ENCODE results near the gene LRFN5. TPM values are rescaled to one million over a fixed set of nuclear protein-coding genes. Genes with fewer than 3 reads are reported as not detected.
A peak's percentile ranks its signal among the peaks of the same experiment; 100 is the strongest.

The LRFN5 gene
- polyA plus RNA-seq, 3 donors: not detected

DNA sequence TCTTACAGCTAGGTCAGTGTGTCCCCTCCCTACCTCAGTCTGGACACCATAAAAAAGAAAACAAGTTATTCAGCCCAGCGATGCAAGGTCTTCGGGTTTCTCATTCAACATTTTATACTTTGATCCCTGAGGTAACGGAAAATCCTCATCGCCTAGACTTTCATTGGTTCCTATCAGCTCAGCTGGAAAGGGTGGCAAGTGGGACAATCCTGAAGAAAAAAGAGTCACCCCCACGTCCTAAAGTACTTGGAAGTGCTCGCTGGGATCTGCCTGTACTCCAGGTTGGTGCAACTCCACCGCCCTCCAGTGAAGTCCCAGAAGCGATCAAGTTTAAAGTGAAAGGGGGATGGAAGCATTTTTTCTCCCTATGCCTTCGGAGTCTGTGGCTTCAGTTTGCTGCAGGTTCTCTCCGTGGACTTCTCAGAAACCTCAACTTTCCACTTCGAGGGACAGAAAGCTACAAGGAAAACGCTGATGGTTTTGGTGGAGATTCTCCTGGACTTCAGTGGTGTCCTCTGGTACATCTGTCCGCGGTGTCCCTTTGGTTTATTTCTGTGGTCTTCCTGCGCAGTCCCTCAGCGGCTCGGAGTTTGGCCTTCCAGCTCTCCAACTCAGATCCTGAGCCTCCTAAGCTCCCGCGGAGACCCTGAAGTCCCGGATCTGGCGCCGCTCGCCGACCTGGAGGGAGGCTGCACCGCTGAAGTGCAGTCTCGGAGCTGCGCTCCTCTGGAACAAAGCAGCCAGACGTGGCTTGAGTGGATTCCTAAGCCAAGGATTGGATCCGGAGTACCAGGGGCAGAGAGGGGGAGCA lies 1.8 kb upstream of the LRFN5 start:
- Mint-ChIP-seq H3K4me1 (peaks cover 11% of the 10 kb centered on the region), H3K36me3 (no peaks in the 10 kb centered on the region), H3K9me3 (peaks cover 0 to 18% (median 0%) of the 10 kb centered on the region in 7 donors), H3K27ac (no peak overlapping the region), H3K4me3 (peak overlapping the region in 1 of 2 donors; percentile 81), H3K27me3 (ENCODE audit: low read depth in 3 of 3) (peaks cover 55 to 68% (median 64%) of the 10 kb centered on the region in 3 donors)
- H3K9me3 ChIP-seq (replicated peaks in 1 of 2; ENCODE audit: control insufficient read depth in 1 of 2, insufficient read depth in 1 of 2, low read length in 2 of 2): peaks cover 0 to 40% of the 10 kb centered on the region in 2 donors
- no peak overlapping the region for H2AFZ ChIP-seq (ENCODE audit: insufficient read depth, low read depth, low read length, poor library complexity, severe bottlenecking)
- H3K4me2 ChIP-seq (replicated peaks; ENCODE audit: extremely low read depth, low read length, poor library complexity, severe bottlenecking): no peak overlapping the region
- H3K27ac ChIP-seq (ENCODE audit: low read depth in 1 of 2, low read length in 2 of 2): no peak overlapping the region
- TF ChIP-seq, protein P1, sequence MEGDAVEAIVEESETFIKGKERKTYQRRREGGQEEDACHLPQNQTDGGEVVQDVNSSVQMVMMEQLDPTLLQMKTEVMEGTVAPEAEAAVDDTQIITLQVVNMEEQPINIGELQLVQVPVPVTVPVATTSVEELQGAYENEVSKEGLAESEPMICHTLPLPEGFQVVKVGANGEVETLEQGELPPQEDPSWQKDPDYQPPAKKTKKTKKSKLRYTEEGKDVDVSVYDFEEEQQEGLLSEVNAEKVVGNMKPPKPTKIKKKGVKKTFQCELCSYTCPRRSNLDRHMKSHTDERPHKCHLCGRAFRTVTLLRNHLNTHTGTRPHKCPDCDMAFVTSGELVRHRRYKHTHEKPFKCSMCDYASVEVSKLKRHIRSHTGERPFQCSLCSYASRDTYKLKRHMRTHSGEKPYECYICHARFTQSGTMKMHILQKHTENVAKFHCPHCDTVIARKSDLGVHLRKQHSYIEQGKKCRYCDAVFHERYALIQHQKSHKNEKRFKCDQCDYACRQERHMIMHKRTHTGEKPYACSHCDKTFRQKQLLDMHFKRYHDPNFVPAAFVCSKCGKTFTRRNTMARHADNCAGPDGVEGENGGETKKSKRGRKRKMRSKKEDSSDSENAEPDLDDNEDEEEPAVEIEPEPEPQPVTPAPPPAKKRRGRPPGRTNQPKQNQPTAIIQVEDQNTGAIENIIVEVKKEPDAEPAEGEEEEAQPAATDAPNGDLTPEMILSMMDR (IDR thresholded peaks at IDR 0.05): no peak
- intact Hi-C loops (cut with micrococcal nuclease): no loop called here
- DNase-seq: no peak
- no peaks in the 10 kb centered on the region for H4K20me1 ChIP-seq (ENCODE audit: insufficient read depth, low read length)
- no peaks in the 10 kb centered on the region for H3K4me1 ChIP-seq (ENCODE audit: control insufficient read depth in 1 of 2, insufficient read depth in 2 of 2, low read length in 2 of 2)
- no peak overlapping the region for H3K4me3 ChIP-seq (replicated peaks in 1 of 3; ENCODE audit: low read depth in 2 of 3, low read length in 3 of 3)
- no peaks in the 10 kb centered on the region for H3K36me3 ChIP-seq (replicated peaks in 1 of 2; ENCODE audit: control insufficient read depth in 1 of 2, insufficient read depth in 2 of 2, low read length in 2 of 2)
- H3K9ac ChIP-seq (ENCODE audit: insufficient read depth, low read length, poor library complexity, severe bottlenecking): no peak overlapping the region
- H3K27me3 ChIP-seq (ENCODE audit: control insufficient read depth in 2 of 2, insufficient read depth in 2 of 2, low read length in 2 of 2): peaks cover 59 to 74% of the 10 kb centered on the region in 2 donors
- no peaks in the 10 kb centered on the region for H3K79me2 ChIP-seq (ENCODE audit: insufficient read depth, low read length)
- WGBS (ENCODE audit: insufficient coverage): 5% methylated on average over 19 of the region's 29 CpGs

- intact Hi-C loops (cut with micrococcal nuclease): no loop called here
- H4K20me1 ChIP-seq (ENCODE audit: insufficient read depth, low read length): no peaks in the 10 kb centered on the region
- no peaks in the 10 kb centered on the region for H3K36me3 Mint-ChIP-seq
- TF ChIP-seq, protein P1 (IDR thresholded peaks at IDR 0.05): no peak
- H3K4me3 Mint-ChIP-seq: peak overlapping the region in 1 of 2 donors; percentile 81
- H3K27ac Mint-ChIP-seq: no peak overlapping the region
- H3K79me2 ChIP-seq (ENCODE audit: insufficient read depth, low read length): no peaks in the 10 kb centered on the region
- H3K27ac ChIP-seq (ENCODE audit: low read depth in 1 of 2, low read length in 2 of 2): no peak overlapping the region
- H3K9me3 ChIP-seq (replicated peaks in 1 of 2; ENCODE audit: control insufficient read depth in 1 of 2, insufficient read depth in 1 of 2, low read length in 2 of 2): peaks cover 0 to 40% of the 10 kb centered on the region in 2 donors
- no peak overlapping the region for H3K9ac ChIP-seq (ENCODE audit: insufficient read depth, low read length, poor library complexity, severe bottlenecking)
- H3K4me1 ChIP-seq (ENCODE audit: control insufficient read depth in 1 of 2, insufficient read depth in 2 of 2, low read length in 2 of 2): no peaks in the 10 kb centered on the region
- H3K27me3 Mint-ChIP-seq (ENCODE audit: low read depth in 3 of 3): peaks cover 63 to 72% (median 70%) of the 10 kb centered on the region in 3 donors
- H3K4me3 ChIP-seq (replicated peaks in 1 of 3; ENCODE audit: low read depth in 2 of 3, low read length in 3 of 3): no peak overlapping the region
- H3K36me3 ChIP-seq (replicated peaks in 1 of 2; ENCODE audit: control insufficient read depth in 1 of 2, insufficient read depth in 2 of 2, low read length in 2 of 2): no peaks in the 10 kb centered on the region
- no peak for DNase-seq
- peaks cover 11% of the 10 kb centered on the region for H3K4me1 Mint-ChIP-seq
- 5% methylated on average over 21 of the region's 23 CpGs for WGBS (ENCODE audit: insufficient coverage)
- no peak overlapping the region for H2AFZ ChIP-seq (ENCODE audit: insufficient read depth, low read depth, low read length, poor library complexity, severe bottlenecking)
- H3K4me2 ChIP-seq (replicated peaks; ENCODE audit: extremely low read depth, low read length, poor library complexity, severe bottlenecking): peak overlapping the region; percentile 37
- peaks cover 65 to 80% of the 10 kb centered on the region in 2 donors for H3K27me3 ChIP-seq (ENCODE audit: control insufficient read depth in 2 of 2, insufficient read depth in 2 of 2, low read length in 2 of 2)
- H3K9me3 Mint-ChIP-seq: peaks cover 0 to 18% (median 2%) of the 10 kb centered on the region in 7 donors
These were observed 960 bp upstream of the LRFN5 start for GRCh38 chr14:41605550-41606281.
